ENCODE data around the gene BBS5.
A peak's percentile ranks its signal among the peaks of the same experiment; 100 is the strongest.
"Not testable (repeated sequence)": the region's sequence is repeated elsewhere in the genome, so short reads cannot be mapped to it uniquely, and the experiment has no call there.

The BBS5 gene

GRCh38 chr2:169479257-169480078, at the start of gene BBS5:
TSS of gene BBS5 (plus strand) at chr2:169479494. CDS start at chr2:169479554, 60 bp downstream.
- DNase-seq, result peak; percentile 85

- DNase-seq, result not testable (repeated sequence)
These were observed 47.5 kb upstream of the BBS5 start for GRCh38 chr2:169431772-169432171.

GRCh38 chr2:169434236-169434635, 45.1 kb upstream of the BBS5 start:
- not testable (repeated sequence) for DNase-seq

GRCh38 chr2:169438466-169439072, 40.7 kb upstream of the BBS5 start:
- no peak for DNase-seq

- no peak for DNase-seq
These were observed 39.4 kb upstream of the BBS5 start for GRCh38 chr2:169439900-169440299.

GRCh38 chr2:169446452-169446851, 32.8 kb upstream of the BBS5 start:
- no peak for DNase-seq

- no peak for DNase-seq
These were observed 31.0 kb upstream of the BBS5 start for GRCh38 chr2:169448316-169448715.

- DNase-seq, result no peak
These were observed 30.4 kb upstream of the BBS5 start for GRCh38 chr2:169448865-169449264.

- DNase-seq, result peak; percentile 64
These were observed 27.2 kb upstream of the BBS5 start for GRCh38 chr2:169452080-169452479.

- DNase-seq, result not testable (repeated sequence)
These were observed 26.2 kb upstream of the BBS5 start for GRCh38 chr2:169453044-169453443.

- DNase-seq, result no peak
These were observed 18.2 kb upstream of the BBS5 start for GRCh38 chr2:169461143-169461542.

GRCh38 chr2:169462896-169463695, 16.2 kb upstream of the BBS5 start:
- DNase-seq, result no peak

GRCh38 chr2:169464466-169464865, 14.8 kb upstream of the BBS5 start:
- DNase-seq, result no peak

- no peak for DNase-seq
These were observed 14.4 kb upstream of the BBS5 start for GRCh38 chr2:169464882-169465281.

GRCh38 chr2:169468841-169469240, 10.5 kb upstream of the BBS5 start:
- DNase-seq, result no peak

- DNase-seq, result no peak
These were observed 9.2 kb upstream of the BBS5 start for GRCh38 chr2:169469952-169470572.

GRCh38 chr2:169472249-169472648, 7.0 kb upstream of the BBS5 start:
- no peak for DNase-seq

- no peak for DNase-seq
These were observed 2.8 kb upstream of the BBS5 start for GRCh38 chr2:169476459-169476858.

- no peak for DNase-seq
These were observed 955 bp upstream of the BBS5 start for GRCh38 chr2:169478339-169478738.

GRCh38 chr2:169478745-169479256, 493 bp upstream of the BBS5 start:
- DNase-seq, result no peak

- no peak for DNase-seq
These were observed 778 bp downstream of the BBS5 start for GRCh38 chr2:169480079-169480465.

GRCh38 chr2:169485650-169486138, 6.4 kb downstream of the BBS5 start:
- DNase-seq, result no peak

GRCh38 chr2:169486487-169486886, 7.2 kb downstream of the BBS5 start:
- DNase-seq, result no peak
